ENCODE measurements around the gene HIKESHI.
A peak's percentile ranks its signal among the peaks of the same experiment; 100 is the strongest.

The HIKESHI gene

DNA sequence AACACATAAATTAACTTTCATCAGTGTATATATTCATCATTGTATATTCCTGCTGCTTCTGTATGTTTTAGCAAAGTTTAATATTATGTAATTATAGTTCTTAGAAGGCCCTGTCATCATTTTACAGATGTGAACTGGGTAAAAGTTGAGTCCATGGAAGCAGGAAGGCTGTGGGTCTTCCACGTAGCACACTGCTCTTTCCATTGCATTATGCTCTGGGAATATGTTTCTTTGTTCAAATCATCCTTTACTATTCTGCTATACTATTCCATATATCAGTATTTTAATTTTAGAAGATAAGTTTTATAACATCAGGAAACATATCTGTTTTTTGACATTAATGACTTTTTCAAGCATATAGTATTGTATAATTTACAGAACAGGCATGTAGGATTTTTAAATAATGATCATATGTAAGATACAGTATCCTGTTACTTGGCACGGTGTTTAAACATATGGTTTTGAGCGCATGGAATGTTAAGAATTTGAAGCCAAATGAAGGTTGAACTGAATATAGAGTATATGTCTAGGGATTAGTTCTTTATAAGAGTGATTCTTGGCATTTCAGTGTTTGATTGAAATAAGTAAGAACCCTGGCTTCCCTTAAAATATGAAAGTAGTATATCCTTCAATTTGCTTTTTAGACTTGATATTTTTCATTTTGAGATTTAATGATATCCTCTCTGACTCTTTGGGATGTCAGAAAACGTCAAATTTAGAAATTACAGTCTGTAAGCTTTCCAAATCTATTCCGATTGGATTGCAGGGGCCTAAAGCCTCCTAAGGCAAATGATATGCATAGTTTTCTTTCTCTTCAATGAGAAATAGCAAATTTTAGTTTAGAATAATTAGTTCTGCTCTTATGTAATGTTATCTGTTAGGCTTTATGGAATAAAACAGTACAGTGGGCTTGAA, 81.3 kb downstream of the HIKESHI start:
- H3K36me3 Mint-ChIP-seq (ENCODE audit: low read depth) = no peaks in the 10 kb centered on the region
- no peak overlapping the region for H3K4me3 Mint-ChIP-seq
- peaks cover 30% of the 10 kb centered on the region for H3K4me1 Mint-ChIP-seq
- peaks cover 3% of the 10 kb centered on the region for H3K9me3 Mint-ChIP-seq
- no peaks in the 10 kb centered on the region for H3K27me3 Mint-ChIP-seq (ENCODE audit: low read depth)
- peak overlapping the region in 2 of 3 experiments; percentile 17 to 21 for H3K27ac Mint-ChIP-seq
- TF ChIP-seq, protein P1, sequence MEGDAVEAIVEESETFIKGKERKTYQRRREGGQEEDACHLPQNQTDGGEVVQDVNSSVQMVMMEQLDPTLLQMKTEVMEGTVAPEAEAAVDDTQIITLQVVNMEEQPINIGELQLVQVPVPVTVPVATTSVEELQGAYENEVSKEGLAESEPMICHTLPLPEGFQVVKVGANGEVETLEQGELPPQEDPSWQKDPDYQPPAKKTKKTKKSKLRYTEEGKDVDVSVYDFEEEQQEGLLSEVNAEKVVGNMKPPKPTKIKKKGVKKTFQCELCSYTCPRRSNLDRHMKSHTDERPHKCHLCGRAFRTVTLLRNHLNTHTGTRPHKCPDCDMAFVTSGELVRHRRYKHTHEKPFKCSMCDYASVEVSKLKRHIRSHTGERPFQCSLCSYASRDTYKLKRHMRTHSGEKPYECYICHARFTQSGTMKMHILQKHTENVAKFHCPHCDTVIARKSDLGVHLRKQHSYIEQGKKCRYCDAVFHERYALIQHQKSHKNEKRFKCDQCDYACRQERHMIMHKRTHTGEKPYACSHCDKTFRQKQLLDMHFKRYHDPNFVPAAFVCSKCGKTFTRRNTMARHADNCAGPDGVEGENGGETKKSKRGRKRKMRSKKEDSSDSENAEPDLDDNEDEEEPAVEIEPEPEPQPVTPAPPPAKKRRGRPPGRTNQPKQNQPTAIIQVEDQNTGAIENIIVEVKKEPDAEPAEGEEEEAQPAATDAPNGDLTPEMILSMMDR (IDR thresholded peaks at IDR 0.05; ENCODE audit: unreplicated experiment in 3 of 3) = no peak

DNA sequence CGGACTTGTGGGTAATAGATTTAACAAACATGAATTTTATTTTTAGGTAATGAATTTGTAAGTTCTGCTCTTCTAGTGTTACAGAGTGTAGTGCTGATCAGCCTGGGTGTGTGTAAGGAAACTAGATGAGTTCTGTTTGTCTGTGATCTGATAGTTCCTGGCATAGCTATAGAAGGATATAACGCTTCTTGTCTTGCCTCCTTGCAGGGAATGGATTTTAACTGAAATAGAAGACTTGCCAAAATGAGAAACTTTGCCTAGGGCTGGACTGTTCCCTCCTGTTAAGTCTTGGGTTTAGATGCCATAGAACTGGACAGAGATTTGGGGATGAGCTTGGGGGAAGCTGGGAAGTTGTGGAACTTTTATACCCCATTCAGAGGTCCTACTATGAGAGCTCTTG, 84.2 kb downstream of the HIKESHI start:
- peaks cover 31% of the 10 kb centered on the region for H3K4me1 Mint-ChIP-seq
- H3K4me3 Mint-ChIP-seq = peak overlapping the region in 1 of 3 experiments; percentile 8
- peak overlapping the region; percentile 4 to 45 (median 41) for H3K27ac Mint-ChIP-seq
- H3K27me3 Mint-ChIP-seq (ENCODE audit: low read depth) = no peaks in the 10 kb centered on the region
- H3K9me3 Mint-ChIP-seq = no peaks in the 10 kb centered on the region
- TF ChIP-seq, protein P1 (IDR thresholded peaks at IDR 0.05; ENCODE audit: unreplicated experiment in 3 of 3) = no peak
- no peaks in the 10 kb centered on the region for H3K36me3 Mint-ChIP-seq (ENCODE audit: low read depth)

DNA sequence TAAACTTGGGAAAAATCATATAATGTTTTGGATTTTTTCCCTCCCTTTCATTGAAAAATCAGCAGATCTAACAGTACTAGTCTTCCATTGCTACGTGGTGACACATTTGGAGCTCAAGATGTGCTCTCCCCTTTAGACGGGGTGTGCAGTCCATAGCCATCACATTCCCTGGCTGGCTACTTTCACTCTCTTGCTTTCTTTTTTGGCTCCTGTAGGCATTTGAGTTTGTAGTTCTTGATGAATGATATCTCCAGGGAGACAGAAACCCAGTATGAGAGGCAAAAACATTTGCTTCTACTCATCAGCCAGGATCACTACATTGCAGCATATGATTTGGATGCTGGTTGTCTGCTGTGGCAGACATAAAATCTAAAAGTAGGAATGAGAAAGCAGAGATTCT, 84.7 kb downstream of the HIKESHI start:
- Mint-ChIP-seq H3K4me3 (no peak overlapping the region), H3K27ac (peak overlapping the region; percentile 33 to 51 (median 41)), H3K36me3 (ENCODE audit: low read depth) (no peaks in the 10 kb centered on the region), H3K9me3 (no peaks in the 10 kb centered on the region), H3K4me1 (peaks cover 31% of the 10 kb centered on the region), H3K27me3 (ENCODE audit: low read depth) (no peaks in the 10 kb centered on the region)
- TF ChIP-seq, protein P1 (IDR thresholded peaks at IDR 0.05; ENCODE audit: unreplicated experiment in 3 of 3) = no peak

DNA sequence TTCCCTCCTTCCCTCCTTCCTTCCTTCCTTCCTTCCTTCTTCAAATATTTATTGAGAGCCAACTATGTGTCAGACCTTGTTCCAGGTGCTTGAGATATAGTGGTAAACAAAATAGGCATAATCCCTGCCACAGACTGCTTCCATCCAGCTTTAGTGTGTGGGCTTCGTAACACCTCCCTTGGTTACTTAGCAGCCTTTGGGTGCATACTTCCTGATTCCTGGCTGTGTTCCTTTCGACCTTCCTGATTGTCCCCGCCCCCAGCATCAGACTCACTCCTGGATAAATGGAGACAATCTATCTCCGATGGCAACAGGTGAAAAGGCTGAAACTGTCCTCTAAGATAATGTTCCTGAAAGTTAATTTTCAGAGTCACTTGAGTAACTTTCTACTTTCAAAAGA, 86.2 kb downstream of the HIKESHI start:
- H3K27me3 Mint-ChIP-seq (ENCODE audit: low read depth) = no peaks in the 10 kb centered on the region
- H3K4me3 Mint-ChIP-seq = no peak overlapping the region
- H3K9me3 Mint-ChIP-seq = no peaks in the 10 kb centered on the region
- peaks cover 30% of the 10 kb centered on the region for H3K4me1 Mint-ChIP-seq
- peak overlapping the region in 1 of 3 experiments; percentile 11 for H3K27ac Mint-ChIP-seq
- TF ChIP-seq, protein P1 (IDR thresholded peaks at IDR 0.05; ENCODE audit: unreplicated experiment in 3 of 3) = no peak
- no peaks in the 10 kb centered on the region for H3K36me3 Mint-ChIP-seq (ENCODE audit: low read depth)

DNA sequence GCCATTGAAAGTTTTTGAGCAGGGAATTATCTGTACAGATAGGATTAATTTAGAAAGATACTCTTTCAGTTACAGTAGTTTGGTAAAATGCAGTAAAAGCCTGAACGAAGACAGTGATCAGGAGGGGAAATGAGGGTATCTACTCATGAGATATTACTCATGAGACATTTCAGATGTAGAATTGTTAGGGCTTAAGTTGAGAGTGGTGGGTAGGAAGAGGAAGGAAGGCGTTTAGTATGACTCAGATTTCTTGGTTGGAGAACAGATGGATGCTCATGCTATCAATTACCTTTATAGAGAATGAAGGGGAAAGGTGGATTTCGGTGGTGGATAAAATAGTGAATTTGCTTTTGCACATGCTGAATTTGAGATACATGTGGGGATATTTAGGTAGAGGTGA, 88.4 kb downstream of the HIKESHI start:
- Mint-ChIP-seq H3K27ac (no peak overlapping the region), H3K27me3 (ENCODE audit: low read depth) (no peaks in the 10 kb centered on the region), H3K4me3 (no peak overlapping the region), H3K4me1 (peaks cover 16% of the 10 kb centered on the region), H3K9me3 (no peaks in the 10 kb centered on the region), H3K36me3 (ENCODE audit: low read depth) (no peaks in the 10 kb centered on the region)
- TF ChIP-seq, protein P1 (IDR thresholded peaks at IDR 0.05; ENCODE audit: unreplicated experiment in 3 of 3) = no peak

All from nephron (organoid).